HEK293 (cell line): ENCODE measurements around the gene DOLK.

Source experiments
- BCL11B ChIP-seq: fragments of 450-650 bp; formaldehyde crosslinking; IDR thresholded peaks from 2 replicates; pipeline ENCODE4 v1.5.1; 2016; ENCODE audit warnings: low read depth, missing biosample characterization, missing genetic modification characterization
- FEZF1 ChIP-seq: fragments of 450-650 bp; formaldehyde crosslinking; IDR thresholded peaks from 2 replicates; pipeline ENCODE4 v1.5.1; 2016; ENCODE audit warnings: missing biosample characterization, missing genetic modification characterization
- HOXA7 ChIP-seq: sonication (generic); formaldehyde crosslinking; IDR thresholded peaks from 2 replicates; pipeline ENCODE4 v1.8.1; 2022; ENCODE audit warnings: missing genetic modification reagents, borderline replicate concordance
- MEIS1 ChIP-seq: sonication (generic); formaldehyde crosslinking; IDR thresholded peaks from 2 replicates; pipeline ENCODE4 v1.8.1; 2022; ENCODE audit warnings: missing genetic modification reagents, mild to moderate bottlenecking, borderline replicate concordance
- REPIN1 ChIP-seq: fragments of 450-650 bp; formaldehyde crosslinking; IDR thresholded peaks from 2 replicates; pipeline ENCODE4 v1.5.1; 2017; ENCODE audit warnings: missing biosample characterization, missing genetic modification characterization, low read depth
- SP3 ChIP-seq: fragments of 450-650 bp; formaldehyde crosslinking; IDR thresholded peaks from 2 replicates; pipeline ENCODE4 v1.5.1; 2016; ENCODE audit warnings: missing biosample characterization, missing genetic modification characterization
- ZBTB20 ChIP-seq: fragments of 450-650 bp; formaldehyde crosslinking; IDR thresholded peaks from 2 replicates; pipeline ENCODE4 v1.5.1; 2016; ENCODE audit warnings: missing biosample characterization, missing genetic modification characterization
- ZFP3 ChIP-seq: fragments of 450-650 bp; formaldehyde crosslinking; IDR thresholded peaks from 2 replicates; pipeline ENCODE4 v1.5.1; 2016; ENCODE audit warnings: low read depth, missing biosample characterization, missing genetic modification characterization
- ZNF10 ChIP-seq: fragments of 450-650 bp; formaldehyde crosslinking; IDR thresholded peaks from 2 replicates; pipeline ENCODE4 v1.5.1; 2017; ENCODE audit warnings: missing biosample characterization, missing genetic modification characterization
- ZNF121 ChIP-seq: fragments of 450-650 bp; formaldehyde crosslinking; IDR thresholded peaks from 2 replicates; pipeline ENCODE4 v1.5.1; 2016; ENCODE audit warnings: missing biosample characterization, missing genetic modification characterization
- ZNF133 ChIP-seq: fragments of 450-650 bp; formaldehyde crosslinking; IDR thresholded peaks from 2 replicates; pipeline ENCODE4 v1.5.1; 2016; ENCODE audit warnings: missing biosample characterization, missing genetic modification characterization
- ZNF223 ChIP-seq: fragments of 450-650 bp; formaldehyde crosslinking; IDR thresholded peaks from 2 replicates; pipeline ENCODE4 v1.5.1; 2016; ENCODE audit warnings: missing biosample characterization, missing genetic modification characterization
- ZNF24 ChIP-seq: fragments of 450-650 bp; formaldehyde crosslinking; IDR thresholded peaks from 2 replicates; pipeline ENCODE4 v1.5.1; 2016; ENCODE audit warnings: missing biosample characterization, missing genetic modification characterization
- ZNF274 ChIP-seq, 2 experiments: fragments of 200-500 bp in 1 of 2; fragments of 450-650 bp in 1 of 2; sonication (Bioruptor generic) in 1 of 2; formaldehyde crosslinking in 1 of 2; IDR thresholded peaks; 2 replicates each; pipeline versions ENCODE4 v1.5.1 to v1.6.1; 2014 to 2016; ENCODE audit warnings: borderline replicate concordance in 1 of 2, inconsistent platforms in 1 of 2, low read length in 1 of 2, missing biosample characterization in 1 of 2, missing genetic modification characterization in 1 of 2
- ZNF354C ChIP-seq: fragments of 450-650 bp; formaldehyde crosslinking; IDR thresholded peaks from 2 replicates; pipeline ENCODE4 v1.5.1; 2016; ENCODE audit warnings: missing biosample characterization, missing genetic modification characterization, low read depth, borderline replicate concordance
- ZNF37A ChIP-seq: fragments of 450-650 bp; IDR thresholded peaks from 2 replicates; pipeline ENCODE4 v1.5.1; 2018; ENCODE audit warnings: missing biosample characterization, missing genetic modification characterization
- ZNF433 ChIP-seq: fragments of 450-650 bp; formaldehyde crosslinking; IDR thresholded peaks from 2 replicates; pipeline ENCODE4 v1.5.1; 2016; ENCODE audit warnings: missing biosample characterization, missing genetic modification characterization, low read depth
- ZNF473 ChIP-seq: fragments of 450-650 bp; formaldehyde crosslinking; IDR thresholded peaks from 2 replicates; pipeline ENCODE4 v1.5.1; 2017; ENCODE audit warnings: missing biosample characterization, missing genetic modification characterization
- ZNF521 ChIP-seq: fragments of 450-650 bp; formaldehyde crosslinking; IDR thresholded peaks from 2 replicates; pipeline ENCODE4 v1.5.1; 2017; ENCODE audit warnings: missing biosample characterization, mild to moderate bottlenecking, missing genetic modification characterization
- ZNF600 ChIP-seq: fragments of 450-650 bp; formaldehyde crosslinking; IDR thresholded peaks from 2 replicates; pipeline ENCODE4 v1.5.1; 2016; ENCODE audit warnings: missing biosample characterization, missing genetic modification characterization
- ZNF777 ChIP-seq: fragments of 450-650 bp; formaldehyde crosslinking; IDR thresholded peaks from 2 replicates; pipeline ENCODE4 v1.5.1; 2017; ENCODE audit warnings: missing biosample characterization, missing genetic modification characterization, borderline replicate concordance
- TF ChIP-seq, protein P1 (sequence below): fragments of 450-650 bp; IDR thresholded peaks from 2 replicates; pipeline ENCODE4 v1.5.1; 2018; ENCODE audit warnings: missing biosample characterization, mild to moderate bottlenecking, missing genetic modification characterization
- TF ChIP-seq, protein P2 (sequence below): fragments of 450-650 bp; formaldehyde crosslinking; IDR thresholded peaks from 2 replicates; pipeline ENCODE4 v1.5.1; 2016; ENCODE audit warnings: missing biosample characterization, missing genetic modification characterization
- TF ChIP-seq, protein P3 (sequence below): IDR thresholded peaks from 2 replicates; pipeline ENCODE4 v1.6.1; 2011; ENCODE audit warnings: mild to moderate bottlenecking, low read depth, low read length, borderline replicate concordance
- TF ChIP-seq, protein P4 (sequence below): fragments of 450-650 bp; formaldehyde crosslinking; IDR thresholded peaks from 2 replicates; pipeline ENCODE4 v1.5.1; 2017; ENCODE audit warnings: missing biosample characterization, missing genetic modification characterization
- TF ChIP-seq, protein P5 (sequence below): fragments of 450-650 bp; formaldehyde crosslinking; IDR thresholded peaks from 2 replicates; pipeline ENCODE4 v1.5.1; 2016; ENCODE audit warnings: missing biosample characterization, missing genetic modification characterization
- TF ChIP-seq, protein P6 (sequence below): fragments of 450-650 bp; formaldehyde crosslinking; IDR thresholded peaks from 2 replicates; pipeline ENCODE4 v1.5.0; 2017; ENCODE audit warnings: missing biosample characterization, missing genetic modification characterization, borderline replicate concordance
- TF ChIP-seq, protein P7 (sequence below): fragments of 450-650 bp; formaldehyde crosslinking; optimal IDR thresholded peaks from 2 replicates; pipeline ENCODE3; 2016; ENCODE audit warnings: missing biosample characterization, mild to moderate bottlenecking, missing genetic modification characterization

The DOLK gene

DNA sequence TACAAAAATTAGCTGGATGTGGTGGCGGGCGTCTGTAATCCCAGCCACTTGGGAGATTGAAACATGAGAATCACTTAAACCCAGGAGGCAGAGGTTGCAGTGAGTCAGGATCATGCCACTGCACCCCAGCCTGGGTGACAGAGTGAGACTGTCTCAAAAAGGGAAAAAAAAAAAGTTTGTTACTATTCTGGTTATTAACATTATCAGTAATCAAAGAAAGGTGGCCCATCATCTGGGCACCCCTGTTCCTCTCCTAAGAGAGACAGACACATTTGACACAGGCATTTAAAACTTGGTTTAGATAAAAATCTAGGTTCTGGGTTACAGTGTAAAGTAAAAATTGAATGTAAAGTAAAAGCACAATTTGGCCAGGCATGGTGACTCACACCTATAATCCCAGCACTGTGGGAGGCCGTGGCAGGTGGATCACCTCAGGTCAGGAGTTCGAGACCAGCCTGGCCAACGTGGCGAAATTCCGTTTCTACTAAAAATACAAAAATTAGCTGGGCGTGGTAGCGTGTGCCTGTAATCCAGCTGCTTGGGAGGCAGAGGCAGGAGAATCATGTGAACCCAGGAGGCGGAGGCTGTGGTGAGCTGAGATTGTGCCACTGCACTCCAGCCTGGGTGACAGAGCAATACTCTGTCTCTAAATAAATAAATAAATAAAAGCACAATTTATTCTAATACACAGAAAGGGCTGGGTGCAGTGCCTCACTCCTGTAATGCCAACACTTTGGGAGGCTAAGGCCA, 43.4 kb downstream of the DOLK start (continued):
- TF ChIP-seq, protein P1, sequence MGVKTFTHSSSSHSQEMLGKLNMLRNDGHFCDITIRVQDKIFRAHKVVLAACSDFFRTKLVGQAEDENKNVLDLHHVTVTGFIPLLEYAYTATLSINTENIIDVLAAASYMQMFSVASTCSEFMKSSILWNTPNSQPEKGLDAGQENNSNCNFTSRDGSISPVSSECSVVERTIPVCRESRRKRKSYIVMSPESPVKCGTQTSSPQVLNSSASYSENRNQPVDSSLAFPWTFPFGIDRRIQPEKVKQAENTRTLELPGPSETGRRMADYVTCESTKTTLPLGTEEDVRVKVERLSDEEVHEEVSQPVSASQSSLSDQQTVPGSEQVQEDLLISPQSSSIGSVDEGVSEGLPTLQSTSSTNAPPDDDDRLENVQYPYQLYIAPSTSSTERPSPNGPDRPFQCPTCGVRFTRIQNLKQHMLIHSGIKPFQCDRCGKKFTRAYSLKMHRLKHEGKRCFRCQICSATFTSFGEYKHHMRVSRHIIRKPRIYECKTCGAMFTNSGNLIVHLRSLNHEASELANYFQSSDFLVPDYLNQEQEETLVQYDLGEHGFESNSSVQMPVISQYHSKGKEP (tag by site-specific recombination), result no peak
- TF ChIP-seq ZNF121 (tag by site-specific recombination) (no peak), FEZF1 (tag by site-specific recombination) (no peak), ZNF354C (tag by site-specific recombination) (no peak), ZNF600 (tag by site-specific recombination) (0 out of 2 replicates have a peak, but pooled peaks have one; percentile 10), ZNF10 (tag by site-specific recombination) (no peak), BCL11B (no peak), SP3 (tag by site-specific recombination) (no peak), REPIN1 (tag by site-specific recombination) (no peak), ZNF777 (no peak), MEIS1 (CRISPR knock-in tag) (no peak), ZNF133 (tag by site-specific recombination) (no peak), HOXA7 (CRISPR knock-in tag) (no peak), ZNF24 (tag by site-specific recombination) (no peak), ZNF223 (tag by site-specific recombination) (no peak), ZNF521 (no peak), ZNF433 (no peak), ZBTB20 (tag by site-specific recombination) (no peak), ZNF274 (IDR thresholded peaks at IDR 0.05; ENCODE audit: low read length) (no peak), ZNF274 (tag by site-specific recombination; IDR thresholded peaks at IDR 0.05; ENCODE audit: borderline replicate concordance) (no peak), ZNF37A (no peak), ZNF473 (tag by site-specific recombination) (no peak), ZFP3 (tag by site-specific recombination) (no peak)
- TF ChIP-seq, protein P2, sequence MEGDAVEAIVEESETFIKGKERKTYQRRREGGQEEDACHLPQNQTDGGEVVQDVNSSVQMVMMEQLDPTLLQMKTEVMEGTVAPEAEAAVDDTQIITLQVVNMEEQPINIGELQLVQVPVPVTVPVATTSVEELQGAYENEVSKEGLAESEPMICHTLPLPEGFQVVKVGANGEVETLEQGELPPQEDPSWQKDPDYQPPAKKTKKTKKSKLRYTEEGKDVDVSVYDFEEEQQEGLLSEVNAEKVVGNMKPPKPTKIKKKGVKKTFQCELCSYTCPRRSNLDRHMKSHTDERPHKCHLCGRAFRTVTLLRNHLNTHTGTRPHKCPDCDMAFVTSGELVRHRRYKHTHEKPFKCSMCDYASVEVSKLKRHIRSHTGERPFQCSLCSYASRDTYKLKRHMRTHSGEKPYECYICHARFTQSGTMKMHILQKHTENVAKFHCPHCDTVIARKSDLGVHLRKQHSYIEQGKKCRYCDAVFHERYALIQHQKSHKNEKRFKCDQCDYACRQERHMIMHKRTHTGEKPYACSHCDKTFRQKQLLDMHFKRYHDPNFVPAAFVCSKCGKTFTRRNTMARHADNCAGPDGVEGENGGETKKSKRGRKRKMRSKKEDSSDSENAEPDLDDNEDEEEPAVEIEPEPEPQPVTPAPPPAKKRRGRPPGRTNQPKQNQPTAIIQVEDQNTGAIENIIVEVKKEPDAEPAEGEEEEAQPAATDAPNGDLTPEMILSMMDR (tag by site-specific recombination), result no peak
- TF ChIP-seq, protein P3, sequence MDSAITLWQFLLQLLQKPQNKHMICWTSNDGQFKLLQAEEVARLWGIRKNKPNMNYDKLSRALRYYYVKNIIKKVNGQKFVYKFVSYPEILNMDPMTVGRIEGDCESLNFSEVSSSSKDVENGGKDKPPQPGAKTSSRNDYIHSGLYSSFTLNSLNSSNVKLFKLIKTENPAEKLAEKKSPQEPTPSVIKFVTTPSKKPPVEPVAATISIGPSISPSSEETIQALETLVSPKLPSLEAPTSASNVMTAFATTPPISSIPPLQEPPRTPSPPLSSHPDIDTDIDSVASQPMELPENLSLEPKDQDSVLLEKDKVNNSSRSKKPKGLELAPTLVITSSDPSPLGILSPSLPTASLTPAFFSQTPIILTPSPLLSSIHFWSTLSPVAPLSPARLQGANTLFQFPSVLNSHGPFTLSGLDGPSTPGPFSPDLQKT, result no peak
- TF ChIP-seq, protein P4, sequence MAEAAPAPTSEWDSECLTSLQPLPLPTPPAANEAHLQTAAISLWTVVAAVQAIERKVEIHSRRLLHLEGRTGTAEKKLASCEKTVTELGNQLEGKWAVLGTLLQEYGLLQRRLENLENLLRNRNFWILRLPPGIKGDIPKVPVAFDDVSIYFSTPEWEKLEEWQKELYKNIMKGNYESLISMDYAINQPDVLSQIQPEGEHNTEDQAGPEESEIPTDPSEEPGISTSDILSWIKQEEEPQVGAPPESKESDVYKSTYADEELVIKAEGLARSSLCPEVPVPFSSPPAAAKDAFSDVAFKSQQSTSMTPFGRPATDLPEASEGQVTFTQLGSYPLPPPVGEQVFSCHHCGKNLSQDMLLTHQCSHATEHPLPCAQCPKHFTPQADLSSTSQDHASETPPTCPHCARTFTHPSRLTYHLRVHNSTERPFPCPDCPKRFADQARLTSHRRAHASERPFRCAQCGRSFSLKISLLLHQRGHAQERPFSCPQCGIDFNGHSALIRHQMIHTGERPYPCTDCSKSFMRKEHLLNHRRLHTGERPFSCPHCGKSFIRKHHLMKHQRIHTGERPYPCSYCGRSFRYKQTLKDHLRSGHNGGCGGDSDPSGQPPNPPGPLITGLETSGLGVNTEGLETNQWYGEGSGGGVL, result no peak
- TF ChIP-seq, protein P5, sequence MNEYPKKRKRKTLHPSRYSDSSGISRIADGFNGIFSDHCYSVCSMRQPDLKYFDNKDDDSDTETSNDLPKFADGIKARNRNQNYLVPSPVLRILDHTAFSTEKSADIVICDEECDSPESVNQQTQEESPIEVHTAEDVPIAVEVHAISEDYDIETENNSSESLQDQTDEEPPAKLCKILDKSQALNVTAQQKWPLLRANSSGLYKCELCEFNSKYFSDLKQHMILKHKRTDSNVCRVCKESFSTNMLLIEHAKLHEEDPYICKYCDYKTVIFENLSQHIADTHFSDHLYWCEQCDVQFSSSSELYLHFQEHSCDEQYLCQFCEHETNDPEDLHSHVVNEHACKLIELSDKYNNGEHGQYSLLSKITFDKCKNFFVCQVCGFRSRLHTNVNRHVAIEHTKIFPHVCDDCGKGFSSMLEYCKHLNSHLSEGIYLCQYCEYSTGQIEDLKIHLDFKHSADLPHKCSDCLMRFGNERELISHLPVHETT (tag by site-specific recombination), result peak; percentile 61; the same call in 1 of the 2 replicates
- TF ChIP-seq, protein P6, sequence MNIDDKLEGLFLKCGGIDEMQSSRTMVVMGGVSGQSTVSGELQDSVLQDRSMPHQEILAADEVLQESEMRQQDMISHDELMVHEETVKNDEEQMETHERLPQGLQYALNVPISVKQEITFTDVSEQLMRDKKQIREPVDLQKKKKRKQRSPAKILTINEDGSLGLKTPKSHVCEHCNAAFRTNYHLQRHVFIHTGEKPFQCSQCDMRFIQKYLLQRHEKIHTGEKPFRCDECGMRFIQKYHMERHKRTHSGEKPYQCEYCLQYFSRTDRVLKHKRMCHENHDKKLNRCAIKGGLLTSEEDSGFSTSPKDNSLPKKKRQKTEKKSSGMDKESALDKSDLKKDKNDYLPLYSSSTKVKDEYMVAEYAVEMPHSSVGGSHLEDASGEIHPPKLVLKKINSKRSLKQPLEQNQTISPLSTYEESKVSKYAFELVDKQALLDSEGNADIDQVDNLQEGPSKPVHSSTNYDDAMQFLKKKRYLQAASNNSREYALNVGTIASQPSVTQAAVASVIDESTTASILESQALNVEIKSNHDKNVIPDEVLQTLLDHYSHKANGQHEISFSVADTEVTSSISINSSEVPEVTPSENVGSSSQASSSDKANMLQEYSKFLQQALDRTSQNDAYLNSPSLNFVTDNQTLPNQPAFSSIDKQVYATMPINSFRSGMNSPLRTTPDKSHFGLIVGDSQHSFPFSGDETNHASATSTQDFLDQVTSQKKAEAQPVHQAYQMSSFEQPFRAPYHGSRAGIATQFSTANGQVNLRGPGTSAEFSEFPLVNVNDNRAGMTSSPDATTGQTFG (tag by site-specific recombination), result no peak
- TF ChIP-seq, protein P7, sequence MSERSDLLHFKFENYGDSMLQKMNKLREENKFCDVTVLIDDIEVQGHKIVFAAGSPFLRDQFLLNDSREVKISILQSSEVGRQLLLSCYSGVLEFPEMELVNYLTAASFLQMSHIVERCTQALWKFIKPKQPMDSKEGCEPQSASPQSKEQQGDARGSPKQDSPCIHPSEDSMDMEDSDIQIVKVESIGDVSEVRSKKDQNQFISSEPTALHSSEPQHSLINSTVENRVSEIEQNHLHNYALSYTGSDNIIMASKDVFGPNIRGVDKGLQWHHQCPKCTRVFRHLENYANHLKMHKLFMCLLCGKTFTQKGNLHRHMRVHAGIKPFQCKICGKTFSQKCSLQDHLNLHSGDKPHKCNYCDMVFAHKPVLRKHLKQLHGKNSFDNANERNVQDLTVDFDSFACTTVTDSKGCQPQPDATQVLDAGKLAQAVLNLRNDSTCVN (tag by site-specific recombination), result no peak
